Smooth muscle cell of the coronary artery (primary cell): ENCODE results near the gene LRRC73. TPM values are rescaled to one million over a fixed set of nuclear protein-coding genes. Genes with fewer than 3 reads are reported as not detected.

ENCODE experiments used
- total RNA-seq: library from RNA; depleted of rRNA; stranded (reverse); fragments of >200 nt; gene quantifications from 2 replicates; pipeline ENCODE4 v1.2.3, GENCODE V29; 2014; ENCODE audit warnings: low replicate concordance

The LRRC73 gene, protein sequence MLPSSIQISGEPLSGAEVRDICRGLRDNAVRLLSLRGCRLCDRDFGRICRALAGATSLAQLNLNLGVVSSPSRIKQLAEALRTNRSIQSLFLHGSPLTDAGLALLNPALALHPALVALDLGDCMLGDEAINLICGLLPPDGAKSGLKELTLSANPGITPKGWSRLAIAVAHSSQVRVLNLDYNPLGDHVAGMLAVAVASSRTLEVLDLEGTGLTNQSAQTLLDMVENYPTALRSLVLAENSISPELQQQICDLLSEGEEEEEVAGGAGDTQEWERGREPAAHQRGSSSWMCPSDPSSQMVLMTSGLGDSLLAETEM
- 0.12 and 0.30 TPM in 2 replicates for total RNA-seq

DNA sequence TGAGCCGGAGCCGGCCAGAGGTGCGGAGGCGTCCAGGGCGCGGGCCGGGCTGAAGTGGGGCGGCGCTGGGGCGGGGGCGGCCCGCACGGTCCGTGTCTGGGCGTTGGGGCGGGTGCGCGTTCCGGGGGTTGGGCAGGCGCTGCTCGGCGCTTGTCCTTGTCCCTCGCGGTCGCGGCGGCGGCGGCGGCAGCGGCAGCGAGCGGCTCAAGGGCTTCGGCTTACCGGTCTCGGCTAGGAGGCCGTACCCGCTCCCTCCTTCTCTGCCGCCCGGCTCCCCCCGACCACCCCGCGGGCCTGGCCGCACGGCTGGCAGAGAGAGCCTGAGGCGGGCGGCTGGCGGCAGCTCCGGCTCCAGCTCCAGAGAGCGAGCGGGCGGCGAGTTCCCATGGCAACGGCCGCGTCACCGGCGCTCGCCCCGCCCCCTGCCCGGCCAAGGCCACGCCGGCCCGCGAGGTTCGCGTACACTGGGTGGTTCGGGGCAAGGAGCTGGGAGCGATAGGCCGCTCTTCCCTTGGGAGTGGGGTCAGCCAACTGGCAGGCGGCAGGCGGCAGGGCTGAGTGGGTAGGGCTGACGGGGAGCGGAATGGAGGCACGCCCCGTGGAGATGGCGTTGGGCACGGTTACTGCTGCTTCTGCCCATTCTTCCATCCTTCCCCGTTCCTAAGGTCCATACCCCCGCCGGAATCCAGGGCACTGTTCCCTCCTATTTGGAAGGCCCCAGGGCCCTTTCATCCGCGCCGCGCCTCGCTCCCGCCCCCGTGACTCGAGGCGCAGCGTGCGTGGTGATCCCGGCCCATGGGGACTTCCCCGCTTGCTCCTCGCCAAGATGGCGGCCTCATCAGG lies at the start of gene LRRC73:
Gene LRRC73 (minus strand): TSS at position 363 of the 843 bp plus-strand sequence. CDS start 561 bp downstream, outside the sequence.

DNA sequence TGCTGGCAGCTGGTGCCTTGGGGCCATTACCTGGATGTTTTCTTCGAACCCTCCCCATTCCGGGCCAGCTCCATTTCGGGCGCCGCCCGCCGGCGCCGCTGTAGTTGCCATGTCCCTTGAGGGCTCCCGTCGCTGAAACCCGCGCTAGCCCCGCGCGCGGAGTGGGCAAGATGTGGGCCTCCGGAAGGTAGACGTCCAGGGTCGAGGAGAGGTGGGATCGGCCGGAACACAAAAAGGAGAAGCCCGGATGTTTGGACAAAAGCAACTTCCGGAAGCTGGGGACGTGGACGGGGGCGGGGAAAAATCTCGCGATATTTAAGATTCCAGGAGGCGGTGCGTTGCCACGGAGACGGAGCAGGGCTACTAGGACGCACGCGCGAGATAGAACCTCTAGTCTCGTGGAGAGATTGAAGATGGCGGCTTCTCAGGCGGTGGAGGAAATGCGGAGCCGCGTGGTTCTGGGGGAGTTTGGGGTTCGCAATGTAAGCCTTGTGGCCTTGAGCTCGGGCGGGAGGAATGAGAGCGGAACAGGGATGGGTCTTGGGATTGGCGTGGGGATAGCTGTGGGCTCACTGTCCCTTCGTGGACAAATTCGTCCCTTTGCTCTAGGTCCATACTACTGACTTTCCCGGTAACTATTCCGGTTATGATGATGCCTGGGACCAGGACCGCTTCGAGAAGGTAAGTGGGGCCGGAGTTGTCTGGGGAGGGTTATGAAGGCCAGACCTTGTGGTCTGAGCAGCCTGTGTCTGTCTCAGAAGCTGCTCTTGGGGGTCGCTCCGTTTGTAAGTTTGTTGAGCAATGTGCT lies 6.8 kb upstream of the LRRC73 start, which contains the start of the genes POLR1C and YIPF3:
Gene POLR1C (plus strand): TSS at position 393 of the 808 bp plus-strand sequence. CDS start 21 bp downstream, at position 414.
Gene YIPF3 (minus strand): TSS at position 230 of the 808 bp plus-strand sequence. CDS start 119 bp downstream, at position 111.

DNA sequence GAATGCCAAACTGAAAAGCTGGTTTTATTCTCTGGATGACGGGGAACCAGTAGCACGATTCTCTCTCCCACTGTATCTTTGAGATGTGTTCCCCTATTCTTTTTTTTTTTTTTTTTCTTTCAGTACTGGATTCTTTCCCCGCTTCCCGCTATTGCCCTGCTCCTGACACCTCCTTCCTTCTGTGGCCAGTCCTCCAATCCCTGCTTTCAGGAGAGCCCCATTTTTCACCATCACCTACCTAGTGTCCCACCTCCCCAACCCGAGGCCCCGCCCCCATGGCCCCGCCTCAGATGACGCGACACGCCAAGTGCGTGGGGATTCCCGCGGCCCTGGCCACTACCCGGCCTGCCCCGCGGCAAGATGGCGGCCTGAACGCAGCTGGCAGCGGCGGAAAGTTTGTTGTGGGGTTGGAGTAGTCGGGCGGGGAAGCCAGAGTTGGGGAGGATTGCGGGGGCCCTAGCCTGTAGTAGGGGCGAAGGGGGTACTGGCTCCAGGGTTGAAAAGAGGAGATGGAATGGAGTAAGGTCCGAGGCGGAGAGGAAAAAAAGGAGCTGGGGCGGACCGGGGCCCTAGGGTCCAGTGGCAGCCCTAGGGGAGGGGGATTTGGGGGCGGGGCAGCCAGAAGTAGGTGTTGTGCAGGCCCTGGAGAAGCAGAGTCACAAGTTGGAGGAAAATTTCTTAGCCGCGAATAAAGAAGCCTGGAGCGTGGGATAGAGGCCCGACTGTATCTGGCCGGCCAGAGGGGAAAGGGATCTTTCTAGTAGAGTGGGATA lies 32.7 kb downstream of the LRRC73 start, which contains the start of gene TJAP1:
Gene TJAP1 (plus strand): TSS at position 336 of the 773 bp plus-strand sequence. CDS start 21,432 bp downstream, outside the sequence.

Other genes with a start within 250 kb of the LRRC73 start
- gene SLC22A7, start 212.1 kb downstream of the LRRC73 start, total RNA-seq, result not detected in 2 replicates
- 0.47 TPM in 1 of 2 replicates, not detected in the other for gene CRIP3, start 201.5 kb downstream of the LRRC73 start, total RNA-seq
- gene ZNF318, start 140.7 kb downstream of the LRRC73 start, total RNA-seq, result 2.8 and 3.8 TPM in 2 replicates
- gene ABCC10, start 82.8 kb downstream of the LRRC73 start, total RNA-seq, result 12.3 and 12.4 TPM in 2 replicates
- gene DLK2, start 54.8 kb downstream of the LRRC73 start, total RNA-seq, result 0.23 and 0.47 TPM in 2 replicates
- 6.5 and 7.4 TPM in 2 replicates for gene TJAP1, start 32.8 kb downstream of the LRRC73 start, total RNA-seq
- 110 and 288 TPM in 2 replicates for gene YIPF3, start 6.6 kb upstream of the LRRC73 start, total RNA-seq
- gene POLR1C, start 6.7 kb upstream of the LRRC73 start, total RNA-seq, result 16.8 and 31.5 TPM in 2 replicates
- 17.3 and 17.7 TPM in 2 replicates for gene XPO5, start 65.7 kb upstream of the LRRC73 start, total RNA-seq
- 15.7 and 22.0 TPM in 2 replicates for gene POLH, start 65.8 kb upstream of the LRRC73 start, total RNA-seq
- 44.0 and 52.9 TPM in 2 replicates for gene GTPBP2, start 118.9 kb upstream of the LRRC73 start, total RNA-seq
- 9.2 and 15.8 TPM in 2 replicates for gene MAD2L1BP, start 125.5 kb upstream of the LRRC73 start, total RNA-seq
- gene RSPH9, start 134.7 kb upstream of the LRRC73 start, total RNA-seq, result 0.45 and 0.94 TPM in 2 replicates
- gene MRPS18A, start 177.4 kb upstream of the LRRC73 start, total RNA-seq, result 29.6 and 42.8 TPM in 2 replicates